ENCODE data around the gene BTBD7. TPM values are rescaled to one million over a fixed set of nuclear protein-coding genes. Genes with fewer than 3 reads are reported as not detected.

Gene BTBD7
- total and polyA plus RNA-seq, 9 of the 15 experiments (the other 6 are each of a cell fraction or from before 2014, with no cell fraction given), result 2.5 to 12.9 (median 6.2) TPM

DNA sequence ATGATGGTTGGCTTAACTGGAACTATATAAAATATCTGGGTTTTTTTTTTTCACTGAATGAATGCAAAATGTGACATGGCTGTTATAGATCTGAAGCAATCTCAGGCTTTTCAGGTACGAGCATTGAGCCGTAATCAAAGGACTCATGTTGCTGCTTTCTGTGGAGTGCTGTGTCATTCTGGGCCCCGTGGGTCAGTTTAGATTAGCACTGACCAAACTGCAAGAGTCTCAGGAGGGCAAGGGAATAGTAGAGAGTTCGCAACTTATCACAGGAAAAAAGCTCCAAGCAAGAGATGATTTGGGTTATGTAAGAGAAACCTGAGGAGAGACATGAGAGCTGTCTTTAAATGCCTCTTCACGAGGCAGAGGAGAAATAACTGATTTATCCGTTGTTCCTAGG lies 66.7 kb downstream of the BTBD7 start (continued):
- TF ChIP-seq MED1 (CRISPR knock-in tag; IDR thresholded peaks at IDR 0.05; ENCODE audit: borderline replicate concordance), result no peak
- TF ChIP-seq GATA2 (CRISPR knock-in tag; IDR thresholded peaks at IDR 0.05), result no peak
- TF ChIP-seq ZEB2 (IDR thresholded peaks at IDR 0.05), result 0 out of 2 replicates have a peak, but pooled peaks have one; percentile 26
- TF ChIP-seq RBM15 (IDR thresholded peaks at IDR 0.05; ENCODE audit: insufficient read depth, low read length), result no peak
- no peak for TF ChIP-seq L3MBTL2 (IDR thresholded peaks at IDR 0.05)
- TF ChIP-seq MAFG (tag; conservative IDR thresholded peaks at IDR 0.05), result peak; percentile 73
- no peak for TF ChIP-seq NEUROD1 (IDR thresholded peaks at IDR 0.05; ENCODE audit: borderline replicate concordance, low read depth, low read length, partially characterized antibody)
- peak; percentile 79 for TF ChIP-seq ZNF316 (IDR thresholded peaks at IDR 0.05)
- no peak for TF ChIP-seq SMARCA5 (IDR thresholded peaks at IDR 0.05)
- TF ChIP-seq SMARCA4 (IDR thresholded peaks at IDR 0.05), result peak; percentile 39; the same call in 1 of the 2 replicates
- no peak for TF ChIP-seq PTRF (tag; IDR thresholded peaks at IDR 0.05)
- TF ChIP-seq, protein P1, sequence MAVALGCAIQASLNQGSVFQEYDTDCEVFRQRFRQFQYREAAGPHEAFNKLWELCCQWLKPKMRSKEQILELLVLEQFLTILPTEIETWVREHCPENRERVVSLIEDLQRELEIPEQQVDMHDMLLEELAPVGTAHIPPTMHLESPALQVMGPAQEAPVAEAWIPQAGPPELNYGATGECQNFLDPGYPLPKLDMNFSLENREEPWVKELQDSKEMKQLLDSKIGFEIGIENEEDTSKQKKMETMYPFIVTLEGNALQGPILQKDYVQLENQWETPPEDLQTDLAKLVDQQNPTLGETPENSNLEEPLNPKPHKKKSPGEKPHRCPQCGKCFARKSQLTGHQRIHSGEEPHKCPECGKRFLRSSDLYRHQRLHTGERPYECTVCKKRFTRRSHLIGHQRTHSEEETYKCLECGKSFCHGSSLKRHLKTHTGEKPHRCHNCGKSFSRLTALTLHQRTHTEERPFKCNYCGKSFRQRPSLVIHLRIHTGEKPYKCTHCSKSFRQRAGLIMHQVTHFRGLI (CRISPR knock-in tag; IDR thresholded peaks at IDR 0.05), result no peak
- peak; percentile 92 for TF ChIP-seq NFE2 (IDR thresholded peaks at IDR 0.05; ENCODE audit: low read depth)
- TF ChIP-seq, protein P2, sequence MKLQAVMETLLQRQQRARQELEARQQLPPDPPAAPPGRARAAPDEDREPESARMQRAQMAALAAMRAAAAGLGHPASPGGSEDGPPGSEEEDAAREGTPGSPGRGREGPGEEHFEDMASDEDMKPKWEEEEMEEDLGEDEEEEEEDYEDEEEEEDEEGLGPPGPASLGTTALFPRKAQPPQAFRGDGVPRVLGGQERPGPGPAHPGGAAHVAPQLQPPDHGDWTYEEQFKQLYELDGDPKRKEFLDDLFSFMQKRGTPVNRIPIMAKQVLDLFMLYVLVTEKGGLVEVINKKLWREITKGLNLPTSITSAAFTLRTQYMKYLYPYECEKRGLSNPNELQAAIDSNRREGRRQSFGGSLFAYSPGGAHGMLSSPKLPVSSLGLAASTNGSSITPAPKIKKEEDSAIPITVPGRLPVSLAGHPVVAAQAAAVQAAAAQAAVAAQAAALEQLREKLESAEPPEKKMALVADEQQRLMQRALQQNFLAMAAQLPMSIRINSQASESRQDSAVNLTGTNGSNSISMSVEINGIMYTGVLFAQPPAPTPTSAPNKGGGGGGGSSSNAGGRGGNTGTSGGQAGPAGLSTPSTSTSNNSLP (IDR thresholded peaks at IDR 0.05; ENCODE audit: borderline replicate concordance, low read depth, low read length), result no peak
- no peak for TF ChIP-seq ZNF239 (CRISPR knock-in tag; IDR thresholded peaks at IDR 0.05)
- peak; percentile 67; the same call in 1 of the 2 replicates for TF ChIP-seq MAFF (IDR thresholded peaks at IDR 0.05; ENCODE audit: low read length)
- peak; percentile 64 for TF ChIP-seq EP300 (IDR thresholded peaks at IDR 0.05; ENCODE audit: low read length)
- TF ChIP-seq E2F3 (CRISPR knock-in tag; IDR thresholded peaks at IDR 0.05), result no peak
- TF ChIP-seq POLR2A (conservative IDR thresholded peaks at IDR 0.05), result no peak
- TF ChIP-seq MCM7 (IDR thresholded peaks at IDR 0.05), result no peak
- peak; percentile 20; the same call in 1 of the 2 replicates for TF ChIP-seq TEAD4 (IDR thresholded peaks at IDR 0.05; ENCODE audit: low read length)
- no peak for TF ChIP-seq TEAD4 (CRISPR knock-in tag; IDR thresholded peaks at IDR 0.05; ENCODE audit: borderline replicate concordance)
- TF ChIP-seq HMG20A (CRISPR knock-in tag; conservative IDR thresholded peaks at IDR 0.05), result no peak
- TF ChIP-seq CBFA2T2 (conservative IDR thresholded peaks at IDR 0.05), result peak; percentile 57
- no peak for TF ChIP-seq BCL6 (CRISPR knock-in tag; IDR thresholded peaks at IDR 0.05)
- peak; percentile 57; the same call in 1 of the 2 replicates for TF ChIP-seq MAFK (IDR thresholded peaks at IDR 0.05; ENCODE audit: low read length)
- TF ChIP-seq, protein P3, sequence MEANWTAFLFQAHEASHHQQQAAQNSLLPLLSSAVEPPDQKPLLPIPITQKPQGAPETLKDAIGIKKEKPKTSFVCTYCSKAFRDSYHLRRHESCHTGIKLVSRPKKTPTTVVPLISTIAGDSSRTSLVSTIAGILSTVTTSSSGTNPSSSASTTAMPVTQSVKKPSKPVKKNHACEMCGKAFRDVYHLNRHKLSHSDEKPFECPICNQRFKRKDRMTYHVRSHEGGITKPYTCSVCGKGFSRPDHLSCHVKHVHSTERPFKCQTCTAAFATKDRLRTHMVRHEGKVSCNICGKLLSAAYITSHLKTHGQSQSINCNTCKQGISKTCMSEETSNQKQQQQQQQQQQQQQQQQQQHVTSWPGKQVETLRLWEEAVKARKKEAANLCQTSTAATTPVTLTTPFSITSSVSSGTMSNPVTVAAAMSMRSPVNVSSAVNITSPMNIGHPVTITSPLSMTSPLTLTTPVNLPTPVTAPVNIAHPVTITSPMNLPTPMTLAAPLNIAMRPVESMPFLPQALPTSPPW (CRISPR knock-in tag; IDR thresholded peaks at IDR 0.05), result no peak
- TF ChIP-seq SIN3A (IDR thresholded peaks at IDR 0.05; ENCODE audit: borderline replicate concordance in 2 of 2, control insufficient read depth in 1 of 2, low read depth in 2 of 2, low read length in 2 of 2), result no peak
- TF ChIP-seq POLR2G (IDR thresholded peaks at IDR 0.05; ENCODE audit: low read depth, low read length), result no peak

Measured in K562 (cell line).